Measurements from ENCODE around the gene ADAMTSL2.

DNA sequence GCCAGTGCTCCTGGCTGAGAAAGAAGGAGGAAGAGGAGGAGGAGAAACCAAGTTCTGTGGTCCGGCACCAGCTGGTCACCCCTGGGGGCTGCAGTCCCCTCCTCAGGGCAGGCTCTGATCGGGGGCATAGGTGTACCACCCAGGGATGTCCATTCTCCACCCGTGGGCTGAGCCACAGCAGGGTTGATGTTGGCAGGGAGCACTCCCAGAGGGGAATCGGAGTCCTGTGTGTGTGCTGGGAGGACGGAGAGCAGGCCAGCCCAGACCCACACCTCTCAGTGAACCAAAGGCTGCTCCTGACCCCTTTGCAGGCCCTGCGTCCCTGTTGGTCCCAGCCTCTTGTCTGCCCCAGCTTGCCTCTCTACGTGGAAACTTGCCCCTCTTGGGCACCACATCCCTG lies 4.6 kb upstream of the ADAMTSL2 start:
- TF ChIP-seq, protein P1, sequence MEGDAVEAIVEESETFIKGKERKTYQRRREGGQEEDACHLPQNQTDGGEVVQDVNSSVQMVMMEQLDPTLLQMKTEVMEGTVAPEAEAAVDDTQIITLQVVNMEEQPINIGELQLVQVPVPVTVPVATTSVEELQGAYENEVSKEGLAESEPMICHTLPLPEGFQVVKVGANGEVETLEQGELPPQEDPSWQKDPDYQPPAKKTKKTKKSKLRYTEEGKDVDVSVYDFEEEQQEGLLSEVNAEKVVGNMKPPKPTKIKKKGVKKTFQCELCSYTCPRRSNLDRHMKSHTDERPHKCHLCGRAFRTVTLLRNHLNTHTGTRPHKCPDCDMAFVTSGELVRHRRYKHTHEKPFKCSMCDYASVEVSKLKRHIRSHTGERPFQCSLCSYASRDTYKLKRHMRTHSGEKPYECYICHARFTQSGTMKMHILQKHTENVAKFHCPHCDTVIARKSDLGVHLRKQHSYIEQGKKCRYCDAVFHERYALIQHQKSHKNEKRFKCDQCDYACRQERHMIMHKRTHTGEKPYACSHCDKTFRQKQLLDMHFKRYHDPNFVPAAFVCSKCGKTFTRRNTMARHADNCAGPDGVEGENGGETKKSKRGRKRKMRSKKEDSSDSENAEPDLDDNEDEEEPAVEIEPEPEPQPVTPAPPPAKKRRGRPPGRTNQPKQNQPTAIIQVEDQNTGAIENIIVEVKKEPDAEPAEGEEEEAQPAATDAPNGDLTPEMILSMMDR (IDR thresholded peaks at IDR 0.05; ENCODE audit: insufficient read depth, low read length): no peak
- TF ChIP-seq POLR2AphosphoS5 (IDR thresholded peaks at IDR 0.05; ENCODE audit: low read depth): no peak

Measured in HL-60 (cell line).